Trophoblast cell (in vitro differentiated cells and primary cell): ENCODE measurements around the gene EGR2.

ENCODE experiments used
- DNase-seq, 2 donors: peaks; one replicate each; pipeline ENCODE4 v3.0.0-alpha.2; 2016
- H2AFZ ChIP-seq: 2 replicates; pipeline ENCODE4 v1.6.1; 2013; ENCODE audit warnings: low read length, moderate library complexity, mild to moderate bottlenecking; ENCODE audit not compliant: insufficient read depth, poor library complexity
- H2AK5ac ChIP-seq: 2 replicates; pipeline ENCODE4 v1.6.1; 2013; ENCODE audit warnings: mild to moderate bottlenecking, low read length
- H2BK120ac ChIP-seq: 2 replicates; pipeline ENCODE4 v1.6.1; 2013; ENCODE audit warnings: low read length, mild to moderate bottlenecking, moderate library complexity; ENCODE audit not compliant: insufficient read depth, poor library complexity
- H2BK12ac ChIP-seq: 2 replicates; pipeline ENCODE4 v1.6.1; 2013; ENCODE audit warnings: mild to moderate bottlenecking, low read length, moderate library complexity
- H2BK5ac ChIP-seq: 2 replicates; pipeline ENCODE4 v1.6.1; 2013; ENCODE audit warnings: low read length, low read depth, moderate library complexity, mild to moderate bottlenecking; ENCODE audit not compliant: poor library complexity
- H3K14ac ChIP-seq: 2 replicates; pipeline ENCODE4 v1.6.1; 2013; ENCODE audit warnings: mild to moderate bottlenecking, low read length
- H3K18ac ChIP-seq: 2 replicates; pipeline ENCODE4 v1.6.1; 2013; ENCODE audit warnings: mild to moderate bottlenecking, low read length
- H3K23ac ChIP-seq: 2 replicates; pipeline ENCODE4 v1.6.1; 2013; ENCODE audit warnings: low read length
- H3K27ac ChIP-seq: 2 replicates; pipeline ENCODE4 v1.5.1; 2013; ENCODE audit warnings: low read depth, mild to moderate bottlenecking, inconsistent platforms, low read length, moderate library complexity
- H3K27me3 ChIP-seq: 2 replicates; pipeline ENCODE4 v1.6.1; 2013; ENCODE audit warnings: inconsistent platforms, mild to moderate bottlenecking, low read length, moderate library complexity; ENCODE audit not compliant: insufficient read depth
- H3K36me3 ChIP-seq, 2 experiments: 1 replicate in 1 of 2; 2 replicates in 1 of 2; pipeline ENCODE4 v1.6.1; 2013; ENCODE audit warnings: low read length in 2 of 2, mild to moderate bottlenecking in 2 of 2, moderate library complexity in 1 of 2; ENCODE audit not compliant: insufficient read depth in 2 of 2, control insufficient read depth in 1 of 2
- H3K4ac ChIP-seq: 2 replicates; pipeline ENCODE4 v1.6.1; 2013; ENCODE audit warnings: low read depth, mild to moderate bottlenecking, low read length, moderate library complexity
- H3K4me1 ChIP-seq, 2 experiments: 1 replicate in 1 of 2; 2 replicates in 1 of 2; pipeline ENCODE4 v1.6.1; 2013; ENCODE audit warnings: low read length in 2 of 2, mild to moderate bottlenecking in 2 of 2, moderate library complexity in 1 of 2; ENCODE audit not compliant: insufficient read depth in 2 of 2, control insufficient read depth in 1 of 2
- H3K4me2 ChIP-seq: 2 replicates; pipeline ENCODE4 v1.6.1; 2013; ENCODE audit warnings: inconsistent platforms, mild to moderate bottlenecking, low read length, moderate library complexity
- H3K4me3 ChIP-seq: 2 replicates; pipeline ENCODE4 v1.5.1; 2013; ENCODE audit warnings: mild to moderate bottlenecking, low read depth, low read length, inconsistent platforms
- H3K79me1 ChIP-seq: one replicate; pipeline ENCODE4 v1.6.1; 2013; ENCODE audit warnings: low read length
- H3K79me2 ChIP-seq: 2 replicates; pipeline ENCODE4 v1.6.1; 2013; ENCODE audit warnings: low read length, mild to moderate bottlenecking; ENCODE audit not compliant: control insufficient read depth, insufficient read depth, poor library complexity
- H3K9ac ChIP-seq: 2 replicates; pipeline ENCODE4 v1.6.1; 2013; ENCODE audit warnings: mild to moderate bottlenecking, low read length
- H3K9me3 ChIP-seq: 2 replicates; pipeline ENCODE4 v1.6.1; 2013; ENCODE audit warnings: low read depth, mild to moderate bottlenecking, control low read depth, inconsistent platforms, low read length; ENCODE audit not compliant: insufficient read depth
- H4K12ac ChIP-seq: 2 replicates; pipeline ENCODE4 v1.6.1; 2013; ENCODE audit warnings: low read depth, mild to moderate bottlenecking, low read length, moderate library complexity
- H4K8ac ChIP-seq: 2 replicates; pipeline ENCODE4 v1.6.1; 2013; ENCODE audit warnings: low read depth, mild to moderate bottlenecking, low read length, moderate library complexity
- H4K91ac ChIP-seq: one replicate; pipeline ENCODE4 v1.6.1; 2013; ENCODE audit warnings: low read depth, mild to moderate bottlenecking, low read length, moderate library complexity
- WGBS: extraction: QIAGEN DNeasy Blood & Tissue Kit; methylation state at CpG from one replicate; pipeline ENCODE4 v1.1.7; 2013; ENCODE audit warnings: missing lambda C conversion rate; ENCODE audit not compliant: insufficient read length, insufficient coverage; ENCODE audit errors: extremely low coverage; 5-methylcytosine and 5-hydroxymethylcytosine counted together

The EGR2 gene

GRCh38 chr10:62778125-62778524 is 38.0 kb downstream of the EGR2 start:
- Histone ChIP-seq H4K12ac (no peak overlapping the region), H3K27ac (no peak overlapping the region), H2BK12ac (no peak overlapping the region), H3K4me2 (no peak overlapping the region), H4K91ac (no peak overlapping the region), H2AFZ (no peak overlapping the region), H3K27me3 (no peaks in the 10 kb centered on the region), H4K8ac (no peak overlapping the region), H3K4me3 (no peak overlapping the region), H3K4ac (no peak overlapping the region), H2BK5ac (no peak overlapping the region), H3K18ac (no peak overlapping the region), H3K9me3 (no peaks in the 10 kb centered on the region), H3K14ac (no peak overlapping the region), H3K79me1 (no peaks in the 10 kb centered on the region), H3K23ac (no peak overlapping the region), H3K9ac (no peak overlapping the region), H3K36me3 (no peaks in the 10 kb centered on the region), H2BK120ac (no peak overlapping the region), H2AK5ac (no peak overlapping the region), H3K4me1 (no peaks in the 10 kb centered on the region), H3K79me2 (no peaks in the 10 kb centered on the region)
- WGBS = no CpG with 5 or more reads among the region's 2 CpGs
- DNase-seq = no peak

GRCh38 chr10:62772186-62772974 is 43.8 kb downstream of the EGR2 start:
- Histone ChIP-seq H3K9me3 (no peaks in the 10 kb centered on the region), H4K91ac (no peak overlapping the region), H3K4me1 (no peaks in the 10 kb centered on the region), H2AFZ (no peak overlapping the region), H2AK5ac (no peak overlapping the region), H3K23ac (no peak overlapping the region), H2BK12ac (no peak overlapping the region), H4K8ac (no peak overlapping the region), H3K9ac (no peak overlapping the region), H3K36me3 (no peaks in the 10 kb centered on the region), H3K4ac (no peak overlapping the region), H3K27ac (no peak overlapping the region), H3K18ac (no peak overlapping the region), H2BK120ac (no peak overlapping the region), H3K27me3 (no peaks in the 10 kb centered on the region), H3K79me2 (no peaks in the 10 kb centered on the region), H2BK5ac (no peak overlapping the region), H3K79me1 (no peaks in the 10 kb centered on the region), H3K4me2 (no peak overlapping the region), H4K12ac (no peak overlapping the region), H3K14ac (no peak overlapping the region), H3K4me3 (no peak overlapping the region)
- WGBS = no CpG with 5 or more reads among the region's 7 CpGs
- DNase-seq = no peak

DNA sequence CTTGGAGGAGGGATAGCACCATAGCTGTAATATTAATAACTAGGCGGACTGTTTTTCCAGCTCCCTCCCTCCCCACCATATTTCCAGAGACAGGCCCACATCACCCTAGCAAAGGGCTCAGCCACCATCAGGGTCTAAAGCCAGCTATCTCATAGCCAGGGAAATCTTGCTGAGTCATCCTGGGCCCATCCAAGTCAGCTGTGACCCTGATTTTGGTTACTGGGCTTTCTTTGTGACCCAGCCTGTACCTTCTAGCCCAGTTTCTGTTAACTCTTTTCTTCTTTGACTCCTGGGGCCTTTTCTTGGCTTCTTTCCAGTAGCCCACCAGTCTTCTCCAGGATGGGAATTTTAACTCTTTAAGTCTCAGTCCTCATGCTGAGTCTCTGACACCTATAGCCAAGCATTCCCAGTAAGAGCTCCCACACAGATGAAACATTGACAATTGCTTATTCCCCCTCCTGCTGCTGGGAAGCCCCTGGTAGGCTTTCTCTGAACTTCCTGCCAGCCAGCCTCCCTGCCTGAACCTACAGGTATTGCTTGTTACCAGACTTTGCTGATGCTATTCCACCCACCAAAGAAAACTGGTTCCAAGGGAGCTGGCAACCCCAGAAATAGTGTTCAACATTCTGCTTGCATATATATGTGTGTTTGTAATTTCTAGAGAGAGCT is 46.5 kb downstream of the EGR2 start:
- DNase-seq = no peak
- Histone ChIP-seq H2BK12ac (no peak overlapping the region), H2BK120ac (no peak overlapping the region), H3K4me1 (peaks cover 0 to 3% of the 10 kb centered on the region in 2 experiments), H3K9ac (no peak overlapping the region), H3K79me2 (no peaks in the 10 kb centered on the region), H3K18ac (no peak overlapping the region), H2AFZ (no peak overlapping the region), H3K4me3 (no peak overlapping the region), H4K8ac (no peak overlapping the region), H3K23ac (no peak overlapping the region), H3K36me3 (no peaks in the 10 kb centered on the region), H3K9me3 (no peaks in the 10 kb centered on the region), H4K91ac (no peak overlapping the region), H4K12ac (no peak overlapping the region), H3K79me1 (no peaks in the 10 kb centered on the region), H3K4ac (no peak overlapping the region), H2AK5ac (no peak overlapping the region), H2BK5ac (no peak overlapping the region), H3K27ac (no peak overlapping the region), H3K27me3 (no peaks in the 10 kb centered on the region), H3K14ac (no peak overlapping the region), H3K4me2 (no peak overlapping the region)
- no CpG with 5 or more reads among the region's 1 CpG for WGBS

GRCh38 chr10:62766386-62766785 is 49.8 kb downstream of the EGR2 start:
- Histone ChIP-seq H3K4me3 (no peak overlapping the region), H3K4me1 (peaks cover 0 to 3% of the 10 kb centered on the region in 2 experiments), H2AFZ (no peak overlapping the region), H3K36me3 (no peaks in the 10 kb centered on the region), H3K23ac (no peak overlapping the region), H2BK12ac (no peak overlapping the region), H3K27me3 (no peaks in the 10 kb centered on the region), H3K4ac (no peak overlapping the region), H2AK5ac (no peak overlapping the region), H3K18ac (no peak overlapping the region), H2BK120ac (no peak overlapping the region), H3K14ac (no peak overlapping the region), H4K8ac (no peak overlapping the region), H3K9ac (peak overlapping the region; percentile 56), H4K12ac (no peak overlapping the region), H3K79me2 (no peaks in the 10 kb centered on the region), H4K91ac (no peak overlapping the region), H3K79me1 (no peaks in the 10 kb centered on the region), H2BK5ac (no peak overlapping the region), H3K4me2 (no peak overlapping the region), H3K9me3 (no peaks in the 10 kb centered on the region), H3K27ac (no peak overlapping the region)
- no CpG with 5 or more reads among the region's 3 CpGs for WGBS
- no peak for DNase-seq
